ENCODE measurements around the gene KSR1.
A peak's percentile ranks its signal among the peaks of the same experiment; 100 is the strongest.

Gene KSR1

GRCh38 chr17:27477971-27478684, 21.9 kb downstream of the KSR1 start:
- no peaks in the 10 kb centered on the region for H3K9me3 ChIP-seq (ENCODE audit: insufficient read depth, low read depth, low read length)
- H3K27me3 ChIP-seq (ENCODE audit: insufficient read depth, low read length), result no peaks in the 10 kb centered on the region
- H3K4me1 ChIP-seq (ENCODE audit: insufficient read depth, low read length), result peaks cover 39% of the 10 kb centered on the region
- no peak overlapping the region for H3K9ac ChIP-seq (ENCODE audit: low read depth, low read length)
- no peak overlapping the region for H3K4me3 ChIP-seq (ENCODE audit: low read length)
- no peaks in the 10 kb centered on the region for H3K36me3 ChIP-seq (ENCODE audit: insufficient read depth, low read depth, low read length)
- H3K27ac ChIP-seq (ENCODE audit: low read length), result no peak overlapping the region

GRCh38 chr17:27478901-27479538, 22.8 kb downstream of the KSR1 start:
- Histone ChIP-seq H3K36me3 (ENCODE audit: insufficient read depth, low read depth, low read length) (no peaks in the 10 kb centered on the region), H3K9me3 (ENCODE audit: insufficient read depth, low read depth, low read length) (no peaks in the 10 kb centered on the region), H3K9ac (ENCODE audit: low read depth, low read length) (no peak overlapping the region), H3K27me3 (ENCODE audit: insufficient read depth, low read length) (no peaks in the 10 kb centered on the region), H3K4me1 (ENCODE audit: insufficient read depth, low read length) (peaks cover 34% of the 10 kb centered on the region), H3K27ac (ENCODE audit: low read length) (no peak overlapping the region), H3K4me3 (ENCODE audit: low read length) (no peak overlapping the region)

GRCh38 chr17:27479838-27480237, 23.6 kb downstream of the KSR1 start:
- Histone ChIP-seq H3K4me1 (ENCODE audit: insufficient read depth, low read length) (peaks cover 34% of the 10 kb centered on the region), H3K4me3 (ENCODE audit: low read length) (0 out of 2 replicates have a peak overlapping the region, but pooled peaks have one; percentile 17), H3K9ac (ENCODE audit: low read depth, low read length) (no peak overlapping the region), H3K27me3 (ENCODE audit: insufficient read depth, low read length) (no peaks in the 10 kb centered on the region), H3K36me3 (ENCODE audit: insufficient read depth, low read depth, low read length) (no peaks in the 10 kb centered on the region), H3K27ac (ENCODE audit: low read length) (no peak overlapping the region), H3K9me3 (ENCODE audit: insufficient read depth, low read depth, low read length) (no peaks in the 10 kb centered on the region)

GRCh38 chr17:27480699-27481098, 24.5 kb downstream of the KSR1 start:
- H3K9me3 ChIP-seq (ENCODE audit: insufficient read depth, low read depth, low read length), result no peaks in the 10 kb centered on the region
- H3K9ac ChIP-seq (ENCODE audit: low read depth, low read length), result no peak overlapping the region
- H3K4me3 ChIP-seq (ENCODE audit: low read length), result no peak overlapping the region
- H3K36me3 ChIP-seq (ENCODE audit: insufficient read depth, low read depth, low read length), result no peaks in the 10 kb centered on the region
- no peak overlapping the region for H3K27ac ChIP-seq (ENCODE audit: low read length)
- peaks cover 35% of the 10 kb centered on the region for H3K4me1 ChIP-seq (ENCODE audit: insufficient read depth, low read length)
- no peaks in the 10 kb centered on the region for H3K27me3 ChIP-seq (ENCODE audit: insufficient read depth, low read length)

GRCh38 chr17:27481327-27481726, 25.1 kb downstream of the KSR1 start:
- H3K36me3 ChIP-seq (ENCODE audit: insufficient read depth, low read depth, low read length), result no peaks in the 10 kb centered on the region
- peaks cover 30% of the 10 kb centered on the region for H3K4me1 ChIP-seq (ENCODE audit: insufficient read depth, low read length)
- no peak overlapping the region for H3K27ac ChIP-seq (ENCODE audit: low read length)
- no peak overlapping the region for H3K9ac ChIP-seq (ENCODE audit: low read depth, low read length)
- no peak overlapping the region for H3K4me3 ChIP-seq (ENCODE audit: low read length)
- H3K9me3 ChIP-seq (ENCODE audit: insufficient read depth, low read depth, low read length), result no peaks in the 10 kb centered on the region
- no peaks in the 10 kb centered on the region for H3K27me3 ChIP-seq (ENCODE audit: insufficient read depth, low read length)

GRCh38 chr17:27485125-27485524, 28.9 kb downstream of the KSR1 start:
- Histone ChIP-seq H3K4me1 (ENCODE audit: insufficient read depth, low read length) (peaks cover 25% of the 10 kb centered on the region), H3K9ac (ENCODE audit: low read depth, low read length) (no peak overlapping the region), H3K9me3 (ENCODE audit: insufficient read depth, low read depth, low read length) (no peaks in the 10 kb centered on the region), H3K27me3 (ENCODE audit: insufficient read depth, low read length) (no peaks in the 10 kb centered on the region), H3K27ac (ENCODE audit: low read length) (no peak overlapping the region), H3K36me3 (ENCODE audit: insufficient read depth, low read depth, low read length) (0 out of 2 replicates have a peak, but pooled peaks cover 4% of the 10 kb centered on the region), H3K4me3 (ENCODE audit: low read length) (no peak overlapping the region)

GRCh38 chr17:27485716-27486495, 29.7 kb downstream of the KSR1 start:
- no peak overlapping the region for H3K27ac ChIP-seq (ENCODE audit: low read length)
- no peaks in the 10 kb centered on the region for H3K27me3 ChIP-seq (ENCODE audit: insufficient read depth, low read length)
- peaks cover 28% of the 10 kb centered on the region for H3K4me1 ChIP-seq (ENCODE audit: insufficient read depth, low read length)
- H3K9ac ChIP-seq (ENCODE audit: low read depth, low read length), result no peak overlapping the region
- no peaks in the 10 kb centered on the region for H3K9me3 ChIP-seq (ENCODE audit: insufficient read depth, low read depth, low read length)
- no peak overlapping the region for H3K4me3 ChIP-seq (ENCODE audit: low read length)
- 0 out of 2 replicates have a peak, but pooled peaks cover 4% of the 10 kb centered on the region for H3K36me3 ChIP-seq (ENCODE audit: insufficient read depth, low read depth, low read length)

- Histone ChIP-seq H3K4me3 (ENCODE audit: low read length) (no peak overlapping the region), H3K27me3 (ENCODE audit: insufficient read depth, low read length) (no peaks in the 10 kb centered on the region), H3K36me3 (ENCODE audit: insufficient read depth, low read depth, low read length) (0 out of 2 replicates have a peak, but pooled peaks cover 4% of the 10 kb centered on the region), H3K9ac (ENCODE audit: low read depth, low read length) (no peak overlapping the region), H3K9me3 (ENCODE audit: insufficient read depth, low read depth, low read length) (no peaks in the 10 kb centered on the region), H3K4me1 (ENCODE audit: insufficient read depth, low read length) (peaks cover 27% of the 10 kb centered on the region), H3K27ac (ENCODE audit: low read length) (no peak overlapping the region)
These were observed 30.5 kb downstream of the KSR1 start for GRCh38 chr17:27486741-27487140.

GRCh38 chr17:27488231-27488630, 32.0 kb downstream of the KSR1 start:
- 0 out of 2 replicates have a peak, but pooled peaks cover 4% of the 10 kb centered on the region for H3K36me3 ChIP-seq (ENCODE audit: insufficient read depth, low read depth, low read length)
- H3K9me3 ChIP-seq (ENCODE audit: insufficient read depth, low read depth, low read length), result no peaks in the 10 kb centered on the region
- H3K27ac ChIP-seq (ENCODE audit: low read length), result no peak overlapping the region
- H3K9ac ChIP-seq (ENCODE audit: low read depth, low read length), result no peak overlapping the region
- no peaks in the 10 kb centered on the region for H3K27me3 ChIP-seq (ENCODE audit: insufficient read depth, low read length)
- H3K4me1 ChIP-seq (ENCODE audit: insufficient read depth, low read length), result peaks cover 42% of the 10 kb centered on the region
- no peak overlapping the region for H3K4me3 ChIP-seq (ENCODE audit: low read length)

- Histone ChIP-seq H3K36me3 (ENCODE audit: insufficient read depth, low read depth, low read length) (0 out of 2 replicates have a peak, but pooled peaks cover 4% of the 10 kb centered on the region), H3K9me3 (ENCODE audit: insufficient read depth, low read depth, low read length) (no peaks in the 10 kb centered on the region), H3K4me1 (ENCODE audit: insufficient read depth, low read length) (peaks cover 51% of the 10 kb centered on the region), H3K27me3 (ENCODE audit: insufficient read depth, low read length) (no peaks in the 10 kb centered on the region), H3K4me3 (ENCODE audit: low read length) (peak overlapping the region; percentile 2; the same call in 1 of the 2 replicates), H3K9ac (ENCODE audit: low read depth, low read length) (peak overlapping the region; percentile 35; the same call in 1 of the 2 replicates), H3K27ac (ENCODE audit: low read length) (no peak overlapping the region)
These were observed 32.9 kb downstream of the KSR1 start for GRCh38 chr17:27489045-27489715.

- no peaks in the 10 kb centered on the region for H3K27me3 ChIP-seq (ENCODE audit: insufficient read depth, low read length)
- no peak overlapping the region for H3K9ac ChIP-seq (ENCODE audit: low read depth, low read length)
- H3K36me3 ChIP-seq (ENCODE audit: insufficient read depth, low read depth, low read length), result 0 out of 2 replicates have a peak, but pooled peaks cover 4% of the 10 kb centered on the region
- H3K4me1 ChIP-seq (ENCODE audit: insufficient read depth, low read length), result peaks cover 59% of the 10 kb centered on the region
- H3K4me3 ChIP-seq (ENCODE audit: low read length), result peak overlapping the region; percentile 2; the same call in 1 of the 2 replicates
- H3K27ac ChIP-seq (ENCODE audit: low read length), result no peak overlapping the region
- no peaks in the 10 kb centered on the region for H3K9me3 ChIP-seq (ENCODE audit: insufficient read depth, low read depth, low read length)
These were observed 34.1 kb downstream of the KSR1 start for GRCh38 chr17:27490391-27490790.

Measured in iPS-20b (cell line).